Tibial nerve (tissue), 3 donors: Measurements from ENCODE around the gene ASIP.

Experiments used
- POLR2A ChIP-seq, 2 donors: fragments of 450-650 bp; IDR thresholded peaks; one replicate each; pipeline ENCODE4 v1.6.1; 2017; ENCODE audit warnings: antibody characterized with exemption in 2 of 2, mild to moderate bottlenecking in 2 of 2, moderate library complexity in 2 of 2
- TF ChIP-seq, protein P1 (sequence below), 5 experiments: fragments of 200-600 bp in 3 of 5; fragments of 450-650 bp in 2 of 5; sonication (generic) in 3 of 5; IDR thresholded peaks; one replicate each; pipeline ENCODE4 v1.5.1; 2016 to 2019; ENCODE audit warnings: antibody characterized with exemption in 5 of 5, mild to moderate bottlenecking in 3 of 5, moderate library complexity in 2 of 5

DNA sequence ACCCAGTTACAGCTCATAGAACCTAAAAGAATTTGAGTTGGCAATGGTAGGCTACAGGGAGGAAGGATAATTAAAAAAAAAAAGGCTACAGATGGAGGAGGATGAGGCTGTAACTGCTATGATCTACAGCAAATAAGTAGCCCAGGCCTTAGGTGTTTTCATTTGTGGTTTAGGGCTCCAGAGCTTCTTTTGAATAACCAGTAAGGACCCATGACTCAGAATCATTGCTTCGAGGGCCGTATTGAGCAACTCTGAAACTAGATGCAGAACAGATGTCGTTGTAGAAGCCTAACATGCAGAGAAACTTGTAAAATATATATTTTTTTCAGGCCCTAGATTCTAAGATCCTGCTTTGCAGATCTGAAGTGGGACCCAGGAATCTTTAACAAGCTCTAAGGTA is 19.0 kb upstream of the ASIP start:
- TF ChIP-seq, protein P1, sequence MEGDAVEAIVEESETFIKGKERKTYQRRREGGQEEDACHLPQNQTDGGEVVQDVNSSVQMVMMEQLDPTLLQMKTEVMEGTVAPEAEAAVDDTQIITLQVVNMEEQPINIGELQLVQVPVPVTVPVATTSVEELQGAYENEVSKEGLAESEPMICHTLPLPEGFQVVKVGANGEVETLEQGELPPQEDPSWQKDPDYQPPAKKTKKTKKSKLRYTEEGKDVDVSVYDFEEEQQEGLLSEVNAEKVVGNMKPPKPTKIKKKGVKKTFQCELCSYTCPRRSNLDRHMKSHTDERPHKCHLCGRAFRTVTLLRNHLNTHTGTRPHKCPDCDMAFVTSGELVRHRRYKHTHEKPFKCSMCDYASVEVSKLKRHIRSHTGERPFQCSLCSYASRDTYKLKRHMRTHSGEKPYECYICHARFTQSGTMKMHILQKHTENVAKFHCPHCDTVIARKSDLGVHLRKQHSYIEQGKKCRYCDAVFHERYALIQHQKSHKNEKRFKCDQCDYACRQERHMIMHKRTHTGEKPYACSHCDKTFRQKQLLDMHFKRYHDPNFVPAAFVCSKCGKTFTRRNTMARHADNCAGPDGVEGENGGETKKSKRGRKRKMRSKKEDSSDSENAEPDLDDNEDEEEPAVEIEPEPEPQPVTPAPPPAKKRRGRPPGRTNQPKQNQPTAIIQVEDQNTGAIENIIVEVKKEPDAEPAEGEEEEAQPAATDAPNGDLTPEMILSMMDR (IDR thresholded peaks at IDR 0.05), result no peak
- TF ChIP-seq POLR2A (IDR thresholded peaks at IDR 0.05), result no peak
